Measurements from ENCODE around the gene CCDC12. TPM values are rescaled to one million over a fixed set of nuclear protein-coding genes. Genes with fewer than 3 reads are reported as not detected.
A peak's percentile ranks its signal among the peaks of the same experiment; 100 is the strongest.

The CCDC12 gene
- total RNA-seq, 1 donor from 2014 or later, result 36.3 TPM

GRCh38 chr3:47015151-47015550 is 38.6 kb upstream of the CCDC12 start:
- Mint-ChIP-seq H3K4me3 (ENCODE audit: unreplicated experiment) (no peak overlapping the region), H3K27me3 (ENCODE audit: unreplicated experiment) (peaks cover 3% of the 10 kb centered on the region), H3K4me1 (ENCODE audit: unreplicated experiment) (peaks cover 1% of the 10 kb centered on the region), H3K27ac (ENCODE audit: unreplicated experiment) (no peak overlapping the region), H3K36me3 (ENCODE audit: low read depth, unreplicated experiment) (peaks cover 25% of the 10 kb centered on the region), H3K9me3 (ENCODE audit: unreplicated experiment) (no peaks in the 10 kb centered on the region)
- no peak for TF ChIP-seq CTCF (IDR thresholded peaks at IDR 0.05; ENCODE audit: unreplicated experiment)
- no peak for DNase-seq (ENCODE audit: low spot score)

- Mint-ChIP-seq H3K4me1 (ENCODE audit: unreplicated experiment) (peaks cover 3% of the 10 kb centered on the region), H3K4me3 (ENCODE audit: unreplicated experiment) (no peak overlapping the region), H3K27ac (ENCODE audit: unreplicated experiment) (no peak overlapping the region), H3K27me3 (ENCODE audit: unreplicated experiment) (peaks cover 3% of the 10 kb centered on the region), H3K9me3 (ENCODE audit: unreplicated experiment) (no peaks in the 10 kb centered on the region), H3K36me3 (ENCODE audit: low read depth, unreplicated experiment) (peaks cover 22% of the 10 kb centered on the region)
- TF ChIP-seq CTCF (IDR thresholded peaks at IDR 0.05; ENCODE audit: unreplicated experiment), result no peak
- no peak for DNase-seq (ENCODE audit: low spot score)
Observed at GRCh38 chr3:47014036-47014435, 37.5 kb upstream of the CCDC12 start.

DNA sequence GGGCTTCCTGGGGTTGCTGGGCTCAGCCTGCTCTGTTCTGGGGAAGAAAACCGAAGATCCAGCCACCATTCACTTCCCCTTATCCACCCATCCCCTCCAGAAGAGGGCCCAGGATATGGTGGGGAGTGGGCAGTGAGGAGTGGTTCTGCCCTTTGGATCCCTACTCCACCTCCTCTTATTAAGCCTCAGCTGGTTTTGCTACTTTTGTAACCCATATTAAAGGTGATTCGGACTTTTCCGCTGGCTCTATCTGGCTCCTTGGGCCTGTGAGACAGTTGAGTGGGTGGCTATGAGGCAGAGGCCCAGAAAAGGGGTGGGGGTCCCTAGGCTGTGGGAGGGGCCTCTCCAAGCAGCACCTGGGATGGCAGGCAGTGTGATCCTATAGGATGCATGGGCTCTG is 36.7 kb upstream of the CCDC12 start:
- Mint-ChIP-seq H3K9me3 (ENCODE audit: unreplicated experiment) (no peaks in the 10 kb centered on the region), H3K4me3 (ENCODE audit: unreplicated experiment) (no peak overlapping the region)
- TF ChIP-seq CTCF (IDR thresholded peaks at IDR 0.05; ENCODE audit: unreplicated experiment), result no peak

GRCh38 chr3:47012342-47013230 is 36.0 kb upstream of the CCDC12 start:
- DNase-seq (ENCODE audit: low spot score), result peak; percentile 3
- peaks cover 3% of the 10 kb centered on the region for H3K27me3 Mint-ChIP-seq (ENCODE audit: unreplicated experiment)
- no peak overlapping the region for H3K27ac Mint-ChIP-seq (ENCODE audit: unreplicated experiment)
- peaks cover 3% of the 10 kb centered on the region for H3K4me1 Mint-ChIP-seq (ENCODE audit: unreplicated experiment)
- no peak overlapping the region for H3K4me3 Mint-ChIP-seq (ENCODE audit: unreplicated experiment)
- H3K9me3 Mint-ChIP-seq (ENCODE audit: unreplicated experiment), result no peaks in the 10 kb centered on the region
- peaks cover 17% of the 10 kb centered on the region for H3K36me3 Mint-ChIP-seq (ENCODE audit: low read depth, unreplicated experiment)
- no peak for TF ChIP-seq CTCF (IDR thresholded peaks at IDR 0.05; ENCODE audit: unreplicated experiment)

More for the DNA sequence above, 36.7 kb upstream of the CCDC12 start:
- Mint-ChIP-seq H3K27ac (ENCODE audit: unreplicated experiment) (no peak overlapping the region), H3K4me1 (ENCODE audit: unreplicated experiment) (peaks cover 3% of the 10 kb centered on the region), H3K36me3 (ENCODE audit: low read depth, unreplicated experiment) (peaks cover 17% of the 10 kb centered on the region), H3K27me3 (ENCODE audit: unreplicated experiment) (peaks cover 3% of the 10 kb centered on the region)
- no peak for DNase-seq (ENCODE audit: low spot score)

DNA sequence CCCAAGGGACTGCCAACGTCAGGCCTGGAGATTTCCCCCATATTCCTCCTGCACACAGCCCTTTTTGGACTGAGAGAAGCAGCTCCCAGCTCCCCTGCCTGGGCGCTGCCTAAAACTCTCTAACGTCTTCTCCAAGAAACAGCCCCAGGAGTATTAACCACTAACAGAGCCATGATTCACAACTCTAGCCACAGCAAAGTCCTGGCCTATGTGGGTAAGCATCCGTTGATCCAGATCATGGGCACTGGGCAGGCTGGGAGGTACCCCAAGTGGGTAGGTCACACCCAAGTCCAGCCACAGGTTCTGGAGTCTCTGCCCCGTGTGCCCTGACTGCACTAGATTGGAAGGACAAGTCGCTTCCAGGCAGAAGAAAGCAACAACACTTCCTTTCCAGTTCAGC is 34.8 kb upstream of the CCDC12 start:
- no peak overlapping the region for H3K27ac Mint-ChIP-seq (ENCODE audit: unreplicated experiment)
- no peak for DNase-seq (ENCODE audit: low spot score)
- H3K4me3 Mint-ChIP-seq (ENCODE audit: unreplicated experiment), result no peak overlapping the region
- peaks cover 3% of the 10 kb centered on the region for H3K4me1 Mint-ChIP-seq (ENCODE audit: unreplicated experiment)
- no peak for TF ChIP-seq CTCF (IDR thresholded peaks at IDR 0.05; ENCODE audit: unreplicated experiment)
- peaks cover 3% of the 10 kb centered on the region for H3K27me3 Mint-ChIP-seq (ENCODE audit: unreplicated experiment)
- H3K36me3 Mint-ChIP-seq (ENCODE audit: low read depth, unreplicated experiment), result peaks cover 20% of the 10 kb centered on the region
- H3K9me3 Mint-ChIP-seq (ENCODE audit: unreplicated experiment), result no peaks in the 10 kb centered on the region
